ENCODE results near the gene CD52.

DNA sequence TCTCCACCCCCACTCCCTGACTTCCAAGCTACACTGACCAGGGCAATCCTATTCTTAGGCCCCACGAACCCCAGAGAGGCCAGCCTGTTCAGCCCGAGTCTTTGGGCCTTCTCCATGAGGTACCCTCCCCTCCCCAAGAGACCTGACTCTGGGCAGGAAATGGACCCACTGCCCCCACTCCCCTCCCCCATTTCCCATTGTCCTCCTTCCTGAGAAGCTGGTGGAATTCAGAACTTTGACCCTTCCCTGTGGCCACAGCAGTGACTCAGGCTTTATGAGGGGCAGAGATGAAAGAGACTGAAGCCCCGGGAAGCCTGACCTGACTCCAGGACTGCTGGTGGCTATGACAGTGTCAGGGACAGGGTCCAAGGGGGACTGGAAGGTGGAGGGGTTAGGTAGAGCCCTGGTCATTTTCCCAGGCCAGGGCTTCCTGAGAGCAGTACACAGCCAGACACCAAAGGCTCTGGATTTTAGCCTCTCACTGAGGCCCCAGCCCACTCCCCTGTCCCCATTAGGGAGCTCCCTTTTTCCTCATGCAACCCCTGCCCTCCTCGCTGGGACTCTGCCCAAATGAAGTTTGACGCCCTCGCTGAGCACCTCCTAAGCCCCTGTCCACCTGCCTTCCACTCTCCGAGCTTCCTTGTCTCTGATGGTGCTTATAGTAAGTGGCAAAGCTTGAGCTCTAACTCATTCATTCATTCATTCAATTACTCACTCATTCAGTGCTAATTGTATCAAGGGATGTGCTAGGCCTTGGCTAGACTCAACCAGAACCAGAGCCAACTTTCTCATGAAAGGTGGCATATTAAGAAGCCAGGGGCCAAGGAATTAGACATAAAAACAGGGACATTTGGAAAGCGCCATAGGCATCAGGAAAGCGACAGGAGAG, 33.2 kb downstream of the CD52 start:
- TF ChIP-seq, protein P1, sequence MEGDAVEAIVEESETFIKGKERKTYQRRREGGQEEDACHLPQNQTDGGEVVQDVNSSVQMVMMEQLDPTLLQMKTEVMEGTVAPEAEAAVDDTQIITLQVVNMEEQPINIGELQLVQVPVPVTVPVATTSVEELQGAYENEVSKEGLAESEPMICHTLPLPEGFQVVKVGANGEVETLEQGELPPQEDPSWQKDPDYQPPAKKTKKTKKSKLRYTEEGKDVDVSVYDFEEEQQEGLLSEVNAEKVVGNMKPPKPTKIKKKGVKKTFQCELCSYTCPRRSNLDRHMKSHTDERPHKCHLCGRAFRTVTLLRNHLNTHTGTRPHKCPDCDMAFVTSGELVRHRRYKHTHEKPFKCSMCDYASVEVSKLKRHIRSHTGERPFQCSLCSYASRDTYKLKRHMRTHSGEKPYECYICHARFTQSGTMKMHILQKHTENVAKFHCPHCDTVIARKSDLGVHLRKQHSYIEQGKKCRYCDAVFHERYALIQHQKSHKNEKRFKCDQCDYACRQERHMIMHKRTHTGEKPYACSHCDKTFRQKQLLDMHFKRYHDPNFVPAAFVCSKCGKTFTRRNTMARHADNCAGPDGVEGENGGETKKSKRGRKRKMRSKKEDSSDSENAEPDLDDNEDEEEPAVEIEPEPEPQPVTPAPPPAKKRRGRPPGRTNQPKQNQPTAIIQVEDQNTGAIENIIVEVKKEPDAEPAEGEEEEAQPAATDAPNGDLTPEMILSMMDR (IDR thresholded peaks at IDR 0.05), result no peak
- no peak for TF ChIP-seq POLR2A (IDR thresholded peaks at IDR 0.05)

Data from uterus (tissue), 2 donors.